IMR-90 (cell line): ENCODE results near the gene CD101. TPM values are rescaled to one million over a fixed set of nuclear protein-coding genes. Genes with fewer than 3 reads are reported as not detected.

Source experiments
- ATAC-seq: fragments of 200-7000 bp; cut with Tn5 transposase; 2 replicates; pipeline ENCODE4 v1.9.1; 2020; ENCODE audit warnings: low read depth, mild to moderate bottlenecking, moderate library complexity
- BruUV-seq: library from RNA; stranded (reverse); fragments of 400-500 nt; replicated peaks from 2 replicates; lab custom pipeline; 2021; lab: Mats Ljungman, UMichigan
- CTCF ChIA-PET: fragments of 300-600 bp; formaldehyde crosslinking; extraction: SDS; loops from one replicate; lab custom pipeline; 2021; ENCODE audit warnings: antibody characterized with exemption; lab: Yijun Ruan, JAX
- POLR2A ChIA-PET: fragments of 300-600 bp; sonication (Branson Sonifier 250); formaldehyde crosslinking; loops from one replicate; lab custom pipeline; 2022; ENCODE audit warnings: antibody characterized with exemption; ENCODE audit not compliant: unreplicated experiment; lab: Charles Lee
- DNase-seq: peaks from one replicate; pipeline ENCODE4 v3.0.0; 2013
- H2AFZ ChIP-seq: replicated peaks from 2 replicates; pipeline ENCODE3; 2013; ENCODE audit warnings: low read length, mild to moderate bottlenecking; ENCODE audit not compliant: poor library complexity
- H2AK5ac ChIP-seq: 2 replicates; pipeline ENCODE4 v1.6.1; 2013; ENCODE audit warnings: low read depth, low read length, inconsistent platforms
- H2AK9ac ChIP-seq: replicated peaks from 2 replicates; pipeline ENCODE3; 2013; ENCODE audit warnings: mild to moderate bottlenecking, low read depth, low read length, moderate library complexity; ENCODE audit not compliant: poor library complexity
- H2BK120ac ChIP-seq: 2 replicates; pipeline ENCODE4 v1.6.1; 2013; ENCODE audit warnings: low read depth, low read length, inconsistent platforms
- H2BK15ac ChIP-seq: 3 replicates; pipeline ENCODE4 v1.6.1; 2013; ENCODE audit warnings: low read depth, low read length, inconsistent platforms
- H2BK20ac ChIP-seq: 2 replicates; pipeline ENCODE4 v1.6.1; 2013; ENCODE audit warnings: low read depth, mild to moderate bottlenecking, inconsistent platforms, low read length, moderate library complexity
- H2BK5ac ChIP-seq: 2 replicates; pipeline ENCODE4 v1.6.1; 2013; ENCODE audit warnings: mild to moderate bottlenecking, low read depth, low read length, inconsistent platforms; ENCODE audit not compliant: poor library complexity, severe bottlenecking
- H3K14ac ChIP-seq: replicated peaks from 2 replicates; pipeline ENCODE4 v1.6.1; 2013; ENCODE audit warnings: low read depth, low read length, inconsistent platforms
- H3K18ac ChIP-seq: 2 replicates; pipeline ENCODE4 v1.6.1; 2013; ENCODE audit warnings: low read depth, low read length, control low read depth
- H3K23ac ChIP-seq: 2 replicates; pipeline ENCODE4 v1.6.1; 2013; ENCODE audit warnings: low read depth, low read length, inconsistent platforms
- H3K27ac ChIP-seq: 2 replicates; pipeline ENCODE4 v1.5.1; 2013; ENCODE audit warnings: mild to moderate bottlenecking, control low read depth, low read length; ENCODE audit not compliant: insufficient read depth
- H3K27me3 ChIP-seq: 2 replicates; pipeline ENCODE4 v1.6.1; 2013; ENCODE audit warnings: low read length; ENCODE audit not compliant: control insufficient read depth, insufficient read depth
- H3K36me3 ChIP-seq: 2 replicates; pipeline ENCODE4 v1.6.1; 2013; ENCODE audit warnings: low read length, mixed read lengths; ENCODE audit not compliant: control insufficient read depth, insufficient read depth
- H3K4ac ChIP-seq: 2 replicates; pipeline ENCODE4 v1.6.1; 2013; ENCODE audit warnings: low read depth, low read length, inconsistent platforms
- H3K4me1 ChIP-seq: 2 replicates; pipeline ENCODE4 v1.6.1; 2013; ENCODE audit warnings: low read length, mixed read lengths; ENCODE audit not compliant: control insufficient read depth, insufficient read depth
- H3K4me2 ChIP-seq: 2 replicates; pipeline ENCODE4 v1.6.1; 2013; ENCODE audit warnings: low read depth, mild to moderate bottlenecking, control low read depth, low read length, moderate library complexity
- H3K4me3 ChIP-seq: 2 replicates; pipeline ENCODE4 v1.5.1; 2013; ENCODE audit warnings: low read depth, mild to moderate bottlenecking, control low read depth, low read length, moderate library complexity; ENCODE audit not compliant: insufficient read depth
- H3K56ac ChIP-seq: 2 replicates; pipeline ENCODE4 v1.6.1; 2013; ENCODE audit warnings: low read length, inconsistent platforms; ENCODE audit not compliant: insufficient read depth; ENCODE audit errors: extremely low read depth
- H3K79me1 ChIP-seq, 2 experiments: 2 replicates each; pipeline ENCODE4 v1.6.1; 2013; ENCODE audit warnings: low read length in 2 of 2, inconsistent platforms in 1 of 2, low read depth in 1 of 2
- H3K9ac ChIP-seq: 2 replicates; pipeline ENCODE4 v1.6.1; 2013; ENCODE audit warnings: low read depth, low read length, control low read depth
- H3K9me1 ChIP-seq: 2 replicates; pipeline ENCODE4 v1.6.1; 2013; ENCODE audit warnings: low read length, inconsistent platforms; ENCODE audit not compliant: insufficient read depth
- H3K9me3 ChIP-seq: 2 replicates; pipeline ENCODE4 v1.6.1; 2013; ENCODE audit warnings: low read length; ENCODE audit not compliant: control insufficient read depth, insufficient read depth
- H4K20me1 ChIP-seq: 2 replicates; pipeline ENCODE4 v1.6.1; 2013; ENCODE audit warnings: low read length, inconsistent platforms; ENCODE audit not compliant: insufficient read depth
- H4K5ac ChIP-seq: 2 replicates; pipeline ENCODE4 v1.6.1; 2013; ENCODE audit warnings: mild to moderate bottlenecking, low read depth, low read length, control low read depth
- H4K8ac ChIP-seq, 2 experiments: 2 replicates each; pipeline ENCODE4 v1.6.1; 2013; ENCODE audit warnings: low read depth in 2 of 2, low read length in 2 of 2, control low read depth in 1 of 2, inconsistent platforms in 1 of 2
- H4K91ac ChIP-seq: 2 replicates; pipeline ENCODE4 v1.6.1; 2013; ENCODE audit warnings: low read depth, low read length, inconsistent platforms; ENCODE audit not compliant: insufficient read depth
- CEBPB ChIP-seq: IDR thresholded peaks from 2 replicates; pipeline ENCODE4 v1.6.1; 2012; ENCODE audit warnings: low read depth, low read length, improper control_type of control experiment
- CHD1 ChIP-seq: IDR thresholded peaks from 2 replicates; pipeline ENCODE4 v1.6.1; 2012; ENCODE audit warnings: low read depth, low read length, improper control_type of control experiment
- FOS ChIP-seq: fragments of 150-350 bp; IDR thresholded peaks from 2 replicates; pipeline ENCODE4 v1.6.1; 2016; ENCODE audit warnings: low read depth, low read length
- MAFK ChIP-seq: IDR thresholded peaks from 2 replicates; pipeline ENCODE4 v1.6.1; 2012; ENCODE audit warnings: low read depth, low read length, improper control_type of control experiment
- MAZ ChIP-seq: IDR thresholded peaks from 2 replicates; pipeline ENCODE4 v1.6.1; 2012; ENCODE audit warnings: low read depth, mild to moderate bottlenecking, low read length, improper control_type of control experiment, moderate library complexity, borderline replicate concordance
- MXI1 ChIP-seq: IDR thresholded peaks from 2 replicates; pipeline ENCODE4 v1.6.1; 2012; ENCODE audit warnings: low read depth, mild to moderate bottlenecking, low read length, moderate library complexity, borderline replicate concordance
- NFE2L2 ChIP-seq: fragments of 150-350 bp; IDR thresholded peaks from 2 replicates; pipeline ENCODE4 v1.6.1; 2016; ENCODE audit warnings: low read depth, mild to moderate bottlenecking, low read length
- POLR2A ChIP-seq: IDR thresholded peaks from 2 replicates; pipeline ENCODE4 v1.6.1; 2012; ENCODE audit warnings: mild to moderate bottlenecking, low read depth, low read length
- RCOR1 ChIP-seq: IDR thresholded peaks from 2 replicates; pipeline ENCODE4 v1.6.1; 2012; ENCODE audit warnings: mild to moderate bottlenecking, low read length, improper control_type of control experiment; ENCODE audit not compliant: insufficient replicate concordance
- RFX5 ChIP-seq: IDR thresholded peaks from 2 replicates; pipeline ENCODE4 v1.8.0; 2012; ENCODE audit warnings: low read depth, mild to moderate bottlenecking, low read length, moderate library complexity
- SMC3 ChIP-seq: fragments of 150-350 bp; IDR thresholded peaks from 2 replicates; pipeline ENCODE4 v1.6.1; 2016; ENCODE audit warnings: low read depth, mild to moderate bottlenecking, antibody characterized with exemption, low read length, moderate library complexity
- WGBS, 2 experiments: methylation state at CpG; one replicate each; pipeline versions ENCODE4 v1.1.5 to v1.1.7; 2013; ENCODE audit warnings: missing lambda C conversion rate in 2 of 2; ENCODE audit not compliant: insufficient read length in 1 of 2; ENCODE audit errors: extremely low coverage in 2 of 2; 5-methylcytosine and 5-hydroxymethylcytosine counted together
- dilution Hi-C: fragments of 300-500 bp; cut with HindIII; formaldehyde crosslinking; loops from one replicate; pipeline ENCODE4 v1.14.3; 2018; ENCODE audit warnings: low sequenced_read_pairs; ENCODE audit not compliant: unreplicated experiment
- in situ Hi-C: fragments of 300-500 bp; cut with MboI; formaldehyde crosslinking; loops from 3 replicates; pipeline ENCODE4 v1.14.3; 2019; ENCODE audit warnings: low sequenced_read_pairs, inconsistent platforms, mixed read lengths
- intact Hi-C: fragments of 100-400 bp; cut with micrococcal nuclease; formaldehyde crosslinking; loops from 2 replicates; pipeline ENCODE4 v1.10.0; 2022
- polyA plus RNA-seq, 3 experiments: library from polyadenylated mRNA; depleted of rRNA; stranded (reverse); fragments of >200 nt; gene quantifications; 2 replicates each; pipeline ENCODE4 v1.2.3, GENCODE V29; 2012; ENCODE audit warnings: low replicate concordance in 1 of 3
- total RNA-seq: library from RNA; depleted of rRNA; stranded (reverse); fragments of >200 nt; gene quantifications from 2 replicates; pipeline ENCODE4 v1.2.3, GENCODE V29; 2012
- TF ChIP-seq, protein P1 (sequence below): conservative IDR thresholded peaks from 2 replicates; pipeline ENCODE4 v1.5.1; 2012; ENCODE audit warnings: mild to moderate bottlenecking, low read depth, low read length, improper control_type of control experiment
- TF ChIP-seq, protein P2 (sequence below): fragments of 150-350 bp; IDR thresholded peaks from 2 replicates; pipeline ENCODE4 v1.6.1; 2016; ENCODE audit warnings: low read depth, mild to moderate bottlenecking, low read length, moderate library complexity, borderline replicate concordance
- TF ChIP-seq, protein P3 (sequence below): fragments of 150-350 bp; IDR thresholded peaks from 2 replicates; pipeline ENCODE4 v1.6.1; 2017; ENCODE audit warnings: mild to moderate bottlenecking, antibody characterized with exemption, low read length, low read depth

Gene CD101
- total and polyA plus RNA-seq, 2 of the 4 experiments (the other 2 are of a cell fraction) = not detected

DNA sequence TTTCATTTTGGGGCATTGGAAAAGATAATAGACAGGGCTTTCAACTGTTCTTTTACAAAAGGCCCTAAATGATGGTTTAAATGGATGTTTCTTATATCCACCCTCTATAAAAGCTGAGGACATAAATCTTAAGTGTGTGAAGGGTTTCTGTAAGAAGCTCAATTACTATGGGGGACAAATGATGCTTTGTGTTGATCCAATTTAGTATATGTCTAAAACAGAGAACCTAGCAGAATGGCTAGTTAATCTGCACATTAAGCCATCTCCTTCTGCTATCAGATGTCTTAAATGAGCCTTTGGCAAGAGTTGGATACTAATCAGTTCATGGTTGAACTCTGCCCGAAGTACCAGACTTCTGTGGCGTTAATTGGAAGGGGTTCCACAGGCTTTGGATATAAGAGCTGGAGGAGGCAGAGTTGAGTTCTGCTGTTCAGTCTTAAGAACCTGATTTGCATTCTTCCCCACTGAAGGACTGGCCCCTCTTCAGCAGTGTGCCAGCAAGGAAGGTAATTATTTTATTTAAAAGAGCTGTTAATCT is 48.8 kb upstream of the CD101 start:
- H4K5ac ChIP-seq = no peak overlapping the region
- no peak overlapping the region for H3K56ac ChIP-seq
- no peak overlapping the region for H3K18ac ChIP-seq
- dilution Hi-C loops (no loop called here), in situ Hi-C loops (no loop called here), intact Hi-C loops (no loop called here)
- DNase-seq = no peak
- no peaks in the 10 kb centered on the region for H3K9me3 ChIP-seq
- no peak overlapping the region for H2AFZ ChIP-seq
- H3K23ac ChIP-seq = no peak overlapping the region
- no peak for ATAC-seq
- H4K20me1 ChIP-seq = no peaks in the 10 kb centered on the region
- H3K27ac ChIP-seq = no peak overlapping the region
- no peak overlapping the region for H3K4ac ChIP-seq
- H3K4me3 ChIP-seq = no peak overlapping the region
- H3K36me3 ChIP-seq = no peaks in the 10 kb centered on the region
- WGBS, 2 experiments = no CpG with 5 or more reads among the region's 2 CpGs
- no peak overlapping the region for H2BK20ac ChIP-seq
- no peak overlapping the region for H2BK15ac ChIP-seq
- H3K4me1 ChIP-seq = no peaks in the 10 kb centered on the region
- H4K91ac ChIP-seq = no peak overlapping the region
- POLR2A ChIA-PET = no interaction called here
- H2BK5ac ChIP-seq = no peak overlapping the region
- no peaks in the 10 kb centered on the region for H3K9me1 ChIP-seq
- H3K4me2 ChIP-seq = no peak overlapping the region
- H3K14ac ChIP-seq = no peak overlapping the region
- TF ChIP-seq NFE2L2 = no peak
- TF ChIP-seq MAFK = no peak
- TF ChIP-seq RFX5 = no peak
- no peak for TF ChIP-seq POLR2A
- no peak for TF ChIP-seq CHD1
- no peak for TF ChIP-seq SMC3
- TF ChIP-seq MAZ = no peak
- TF ChIP-seq, protein P1, sequence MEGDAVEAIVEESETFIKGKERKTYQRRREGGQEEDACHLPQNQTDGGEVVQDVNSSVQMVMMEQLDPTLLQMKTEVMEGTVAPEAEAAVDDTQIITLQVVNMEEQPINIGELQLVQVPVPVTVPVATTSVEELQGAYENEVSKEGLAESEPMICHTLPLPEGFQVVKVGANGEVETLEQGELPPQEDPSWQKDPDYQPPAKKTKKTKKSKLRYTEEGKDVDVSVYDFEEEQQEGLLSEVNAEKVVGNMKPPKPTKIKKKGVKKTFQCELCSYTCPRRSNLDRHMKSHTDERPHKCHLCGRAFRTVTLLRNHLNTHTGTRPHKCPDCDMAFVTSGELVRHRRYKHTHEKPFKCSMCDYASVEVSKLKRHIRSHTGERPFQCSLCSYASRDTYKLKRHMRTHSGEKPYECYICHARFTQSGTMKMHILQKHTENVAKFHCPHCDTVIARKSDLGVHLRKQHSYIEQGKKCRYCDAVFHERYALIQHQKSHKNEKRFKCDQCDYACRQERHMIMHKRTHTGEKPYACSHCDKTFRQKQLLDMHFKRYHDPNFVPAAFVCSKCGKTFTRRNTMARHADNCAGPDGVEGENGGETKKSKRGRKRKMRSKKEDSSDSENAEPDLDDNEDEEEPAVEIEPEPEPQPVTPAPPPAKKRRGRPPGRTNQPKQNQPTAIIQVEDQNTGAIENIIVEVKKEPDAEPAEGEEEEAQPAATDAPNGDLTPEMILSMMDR = no peak
- TF ChIP-seq CEBPB = no peak
- no peak for TF ChIP-seq MXI1
- TF ChIP-seq FOS = no peak
- no peak for TF ChIP-seq RCOR1
- TF ChIP-seq, protein P2, sequence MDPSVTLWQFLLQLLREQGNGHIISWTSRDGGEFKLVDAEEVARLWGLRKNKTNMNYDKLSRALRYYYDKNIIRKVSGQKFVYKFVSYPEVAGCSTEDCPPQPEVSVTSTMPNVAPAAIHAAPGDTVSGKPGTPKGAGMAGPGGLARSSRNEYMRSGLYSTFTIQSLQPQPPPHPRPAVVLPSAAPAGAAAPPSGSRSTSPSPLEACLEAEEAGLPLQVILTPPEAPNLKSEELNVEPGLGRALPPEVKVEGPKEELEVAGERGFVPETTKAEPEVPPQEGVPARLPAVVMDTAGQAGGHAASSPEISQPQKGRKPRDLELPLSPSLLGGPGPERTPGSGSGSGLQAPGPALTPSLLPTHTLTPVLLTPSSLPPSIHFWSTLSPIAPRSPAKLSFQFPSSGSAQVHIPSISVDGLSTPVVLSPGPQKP = no peak
- TF ChIP-seq, protein P3, sequence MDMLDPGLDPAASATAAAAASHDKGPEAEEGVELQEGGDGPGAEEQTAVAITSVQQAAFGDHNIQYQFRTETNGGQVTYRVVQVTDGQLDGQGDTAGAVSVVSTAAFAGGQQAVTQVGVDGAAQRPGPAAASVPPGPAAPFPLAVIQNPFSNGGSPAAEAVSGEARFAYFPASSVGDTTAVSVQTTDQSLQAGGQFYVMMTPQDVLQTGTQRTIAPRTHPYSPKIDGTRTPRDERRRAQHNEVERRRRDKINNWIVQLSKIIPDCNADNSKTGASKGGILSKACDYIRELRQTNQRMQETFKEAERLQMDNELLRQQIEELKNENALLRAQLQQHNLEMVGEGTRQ = no peak
- H3K9ac ChIP-seq = no peak overlapping the region
- no peak overlapping the region for H4K8ac ChIP-seq
- CTCF ChIA-PET = no interaction called here
- no peaks in the 10 kb centered on the region for H3K79me1 ChIP-seq
- BruUV-seq = no TSS peak
- no peak overlapping the region for H2AK5ac ChIP-seq
- no peak overlapping the region for H2AK9ac ChIP-seq
- peaks cover 3% of the 10 kb centered on the region; the same call in 1 of the 2 replicates for H3K27me3 ChIP-seq
- no peak overlapping the region for H2BK120ac ChIP-seq
